GM23248 (cell line): ENCODE data around the gene SRSF12.

Experiments used
- EZH2 ChIP-seq: fragments of 200-600 bp; sonication (generic); IDR thresholded peaks from 2 replicates; pipeline ENCODE4 v1.6.1; 2018; ENCODE audit warnings: antibody characterized with exemption, mild to moderate bottlenecking; ENCODE audit not compliant: insufficient read depth, poor library complexity, severe bottlenecking
- EZH2phosphoT487 ChIP-seq: fragments of 200-600 bp; sonication (generic); IDR thresholded peaks from 2 replicates; pipeline ENCODE4 v1.6.1; 2018; ENCODE audit warnings: antibody characterized with exemption, moderate library complexity, mild to moderate bottlenecking, low read depth; ENCODE audit not compliant: insufficient read depth

DNA sequence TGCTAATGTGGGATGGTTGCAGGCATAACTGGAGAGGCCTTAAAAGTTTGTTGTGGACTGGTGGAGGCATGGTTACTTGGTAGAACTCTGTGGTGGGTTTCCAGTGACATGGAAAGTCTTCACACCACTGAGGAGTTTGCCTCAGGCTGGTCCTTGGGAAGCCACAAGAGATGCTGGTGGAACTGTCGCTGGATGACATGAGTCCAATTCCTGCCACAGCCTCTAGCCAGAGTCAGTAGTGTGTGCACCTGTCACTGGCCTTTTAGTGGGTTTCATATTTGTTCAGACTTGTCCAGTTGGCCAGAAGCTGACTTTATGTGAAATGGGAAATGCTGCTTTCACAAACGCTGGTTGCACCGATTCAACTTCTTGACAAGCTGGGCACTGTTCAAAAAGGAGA lies 13.7 kb upstream of the SRSF12 start:
- no peak for TF ChIP-seq EZH2phosphoT487
- TF ChIP-seq EZH2, result no peak
